Measurements from ENCODE around the gene KIAA0319L.

DNA sequence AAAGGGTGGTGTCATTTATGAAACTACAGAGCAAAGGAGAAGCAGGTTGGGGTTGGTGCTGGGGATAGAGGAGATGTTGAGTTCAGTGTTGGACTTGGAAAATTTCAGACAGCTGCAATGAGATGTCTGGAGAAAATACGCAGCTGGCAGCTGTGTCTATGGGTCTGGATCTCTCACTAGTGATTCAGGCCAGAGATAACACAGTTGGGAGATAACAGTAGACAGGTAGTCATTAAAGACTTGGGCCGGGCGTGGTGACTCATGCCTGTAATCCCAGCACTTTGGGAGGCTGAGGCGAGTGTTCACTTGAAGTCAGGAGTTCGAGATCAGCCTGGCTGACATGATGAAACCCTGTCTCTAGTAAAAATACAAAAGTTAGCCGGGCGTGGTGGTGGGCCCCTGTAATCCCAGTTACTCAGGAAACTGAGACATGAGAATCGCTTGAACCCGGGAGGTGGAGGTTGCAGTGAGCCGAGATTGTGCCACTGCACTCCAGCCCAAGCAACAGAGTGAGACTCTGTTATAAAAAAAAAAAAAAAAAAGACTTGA is 13.5 kb upstream of the KIAA0319L start:
- TF ChIP-seq, protein P1, sequence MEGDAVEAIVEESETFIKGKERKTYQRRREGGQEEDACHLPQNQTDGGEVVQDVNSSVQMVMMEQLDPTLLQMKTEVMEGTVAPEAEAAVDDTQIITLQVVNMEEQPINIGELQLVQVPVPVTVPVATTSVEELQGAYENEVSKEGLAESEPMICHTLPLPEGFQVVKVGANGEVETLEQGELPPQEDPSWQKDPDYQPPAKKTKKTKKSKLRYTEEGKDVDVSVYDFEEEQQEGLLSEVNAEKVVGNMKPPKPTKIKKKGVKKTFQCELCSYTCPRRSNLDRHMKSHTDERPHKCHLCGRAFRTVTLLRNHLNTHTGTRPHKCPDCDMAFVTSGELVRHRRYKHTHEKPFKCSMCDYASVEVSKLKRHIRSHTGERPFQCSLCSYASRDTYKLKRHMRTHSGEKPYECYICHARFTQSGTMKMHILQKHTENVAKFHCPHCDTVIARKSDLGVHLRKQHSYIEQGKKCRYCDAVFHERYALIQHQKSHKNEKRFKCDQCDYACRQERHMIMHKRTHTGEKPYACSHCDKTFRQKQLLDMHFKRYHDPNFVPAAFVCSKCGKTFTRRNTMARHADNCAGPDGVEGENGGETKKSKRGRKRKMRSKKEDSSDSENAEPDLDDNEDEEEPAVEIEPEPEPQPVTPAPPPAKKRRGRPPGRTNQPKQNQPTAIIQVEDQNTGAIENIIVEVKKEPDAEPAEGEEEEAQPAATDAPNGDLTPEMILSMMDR (IDR thresholded peaks at IDR 0.05; ENCODE audit: borderline replicate concordance, extremely low read depth, low read length, poor library complexity, severe bottlenecking): no peak
- no peak for TF ChIP-seq EZH2 (IDR thresholded peaks at IDR 0.05; ENCODE audit: borderline replicate concordance, low read depth, low read length, severe bottlenecking)
